Hematopoietic multipotent progenitor cell (in vitro differentiated cells): ENCODE results near the gene CCDC187. TPM values are rescaled to one million over a fixed set of nuclear protein-coding genes. Genes with fewer than 3 reads are reported as not detected.

Source experiments
- DNase-seq, 3 donors: peaks; one replicate each; pipeline ENCODE4 v3.0.0-alpha.2; 2011 to 2015; ENCODE audit warnings: low read depth in 2 of 3, low spot score in 2 of 3
- total RNA-seq: library from RNA; depleted of rRNA; stranded (reverse); fragments of >200 nt; gene quantifications from one replicate; pipeline ENCODE4 v1.2.3, GENCODE V29; 2012

The CCDC187 gene
- total RNA-seq, 1 donor: 0.81 TPM

DNA sequence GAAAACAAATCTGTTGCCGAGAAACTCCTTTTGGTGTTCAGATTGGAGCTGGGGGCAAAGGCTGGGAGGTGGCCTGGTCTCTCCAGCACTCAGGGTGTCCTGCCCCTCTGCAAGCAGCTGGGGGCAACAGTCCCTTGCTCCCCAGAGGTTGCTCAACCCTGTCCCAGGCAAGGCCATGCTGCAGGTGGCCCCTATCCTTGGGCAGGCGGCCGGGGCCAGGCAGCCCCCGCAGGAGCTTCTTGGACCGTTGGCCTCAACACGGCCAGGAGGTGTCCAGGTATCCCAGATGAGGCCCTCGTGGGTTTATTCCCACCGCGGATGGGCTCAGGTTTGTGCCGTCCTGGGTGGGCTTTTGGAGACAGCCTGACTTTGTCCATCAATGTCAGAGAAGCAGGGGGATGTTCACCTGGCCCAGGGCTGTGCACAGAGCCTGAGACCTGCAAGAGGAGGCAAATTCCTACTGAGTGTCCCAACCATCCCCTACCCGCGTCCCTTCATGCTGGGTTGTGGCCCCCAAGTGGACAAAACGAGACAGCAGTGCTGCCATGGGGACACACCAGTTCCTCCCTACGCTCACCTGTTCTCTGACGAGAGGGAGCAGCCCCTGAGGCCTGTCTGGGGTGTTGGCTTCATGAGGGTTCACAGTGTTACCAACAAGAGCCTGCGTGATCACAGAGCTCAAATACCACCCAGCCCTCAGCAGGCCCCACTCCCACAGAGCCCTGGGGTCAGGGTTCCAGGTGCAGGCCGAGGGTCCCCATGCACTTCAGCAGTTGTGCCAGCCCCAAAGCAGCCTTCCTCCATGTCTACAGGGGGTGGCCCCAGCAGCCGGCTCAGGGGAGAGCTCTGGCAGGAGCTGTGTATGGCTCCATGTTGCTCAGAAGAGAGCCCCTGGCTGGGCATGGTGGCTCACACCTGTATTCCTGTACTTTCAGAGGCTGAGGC, 9.5 kb upstream of the CCDC187 start:
- no peak for DNase-seq

GRCh38 chr9:136312436-136312835, 8.5 kb upstream of the CCDC187 start:
- DNase-seq: peak in 2 of 3 donors; percentile 64 to 81

DNA sequence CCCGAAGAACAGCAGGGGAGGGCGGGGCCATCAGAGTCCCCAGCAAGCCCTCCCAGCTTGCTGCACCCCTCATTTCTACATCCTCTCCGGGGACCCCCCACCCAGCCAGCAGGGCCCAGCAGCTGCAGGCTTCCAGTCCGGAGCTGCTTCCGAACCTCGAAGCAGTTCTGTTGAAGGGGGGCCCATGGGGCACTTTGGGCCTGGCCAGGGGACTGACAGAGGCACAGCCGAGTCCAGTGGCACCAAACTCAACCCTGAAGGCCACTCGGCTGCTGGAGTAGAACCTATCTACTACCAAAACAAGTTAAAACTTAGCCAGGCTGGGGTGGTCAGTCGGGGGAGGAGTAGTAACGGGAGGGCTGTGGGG, 8.1 kb upstream of the CCDC187 start:
- DNase-seq: no peak

- no peak for DNase-seq
Observed at GRCh38 chr9:136311051-136312008, 7.4 kb upstream of the CCDC187 start.

DNA sequence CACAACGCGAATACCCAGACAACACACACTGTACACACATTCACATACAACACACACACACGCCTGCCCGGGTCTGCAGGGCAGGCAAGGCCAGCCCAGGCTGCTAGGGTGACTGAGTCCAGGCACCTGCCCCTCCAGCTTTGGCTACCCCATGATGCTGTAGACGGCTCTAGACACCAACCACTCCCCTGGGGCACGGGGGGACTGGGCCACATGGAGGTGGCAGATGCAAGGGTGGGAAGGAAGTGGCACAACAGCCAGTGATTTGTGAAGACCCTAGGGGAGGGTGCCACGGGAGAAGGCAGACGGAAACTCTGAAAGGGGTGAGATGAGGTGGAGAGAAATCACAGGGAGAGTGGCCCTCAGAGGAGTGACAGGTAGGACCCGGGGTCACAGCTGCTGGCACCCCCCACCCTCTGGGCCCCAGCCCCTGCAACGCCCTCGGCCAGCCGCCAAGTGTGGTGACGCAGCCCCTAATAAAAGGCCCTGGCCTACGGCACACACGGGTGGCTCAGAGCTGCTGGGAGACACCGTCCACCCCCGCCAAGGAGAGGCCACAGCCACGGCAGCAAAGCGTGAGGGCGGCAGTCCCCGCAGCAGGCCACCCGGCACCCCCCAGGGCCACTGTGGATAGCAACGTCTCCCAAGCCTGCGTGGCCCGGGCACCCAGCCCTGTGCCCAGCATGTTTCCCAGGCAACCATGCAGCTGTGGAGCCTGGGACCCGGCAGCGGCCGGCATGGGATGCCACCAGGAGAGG, 6.6 kb upstream of the CCDC187 start:
- DNase-seq: peak in 2 of 3 donors; percentile 60 to 82

GRCh38 chr9:136309806-136310220, 5.9 kb upstream of the CCDC187 start:
- peak in 1 of 3 donors; percentile 21 for DNase-seq

- DNase-seq: peak in 2 of 3 donors; percentile 85 to 96
Observed at GRCh38 chr9:136309101-136309801, 5.4 kb upstream of the CCDC187 start.

DNA sequence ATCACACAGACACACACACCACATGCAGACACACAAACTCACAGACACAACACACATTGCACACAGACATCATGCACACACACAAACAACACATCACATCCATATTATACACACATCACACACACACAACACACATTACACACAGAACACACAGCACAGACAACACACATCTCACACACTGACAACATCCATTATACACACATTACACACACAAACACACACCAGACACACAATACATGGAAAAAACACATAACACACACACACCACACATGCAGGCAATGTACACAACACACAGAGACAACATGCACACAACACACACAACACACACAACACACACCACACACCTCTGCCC, 4.8 kb upstream of the CCDC187 start:
- DNase-seq: no peak

DNA sequence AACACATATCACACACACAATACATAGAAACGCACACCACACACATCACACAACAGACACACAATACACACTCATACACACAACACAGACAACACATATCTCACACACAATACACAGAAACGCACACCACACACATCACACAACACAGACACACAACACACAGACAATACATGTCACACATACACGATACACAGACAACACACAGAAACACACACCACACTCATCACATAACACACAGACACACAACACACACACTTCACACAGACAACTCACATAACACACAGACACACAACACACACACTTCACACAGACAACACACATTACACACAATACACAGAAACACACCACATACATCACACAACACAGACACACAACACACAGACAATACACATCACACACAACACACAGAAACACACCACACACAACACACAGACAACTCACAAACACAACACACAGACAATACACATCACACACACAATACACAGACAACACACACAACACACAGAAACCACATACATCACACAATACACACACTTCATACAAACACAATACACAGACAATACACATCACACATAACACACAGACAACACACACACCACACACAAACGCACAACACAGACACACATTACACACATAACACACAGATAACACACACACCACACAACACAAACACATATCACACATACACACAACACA, 4.3 kb upstream of the CCDC187 start:
- peak in 1 of 3 donors; percentile 31 for DNase-seq

DNA sequence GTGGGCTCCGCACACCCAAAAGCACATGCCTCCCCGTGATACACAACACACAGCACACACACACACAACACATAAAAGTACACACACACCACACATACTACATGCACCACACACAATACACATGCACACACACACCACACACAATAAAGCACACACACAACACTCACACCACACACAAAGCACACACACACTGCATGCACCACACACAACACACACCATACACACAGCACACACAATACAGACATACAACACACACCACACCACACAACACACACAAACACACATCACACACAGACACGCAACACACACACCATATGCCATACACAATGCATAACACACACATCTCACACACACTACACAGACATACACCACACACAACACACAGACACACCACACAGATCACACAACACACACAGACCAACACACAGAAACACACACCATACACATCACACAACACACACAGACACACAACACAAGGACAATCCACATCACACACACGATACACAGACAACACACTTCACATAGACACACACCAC, 3.4 kb upstream of the CCDC187 start:
- DNase-seq: peak in 1 of 3 donors; percentile 26

DNA sequence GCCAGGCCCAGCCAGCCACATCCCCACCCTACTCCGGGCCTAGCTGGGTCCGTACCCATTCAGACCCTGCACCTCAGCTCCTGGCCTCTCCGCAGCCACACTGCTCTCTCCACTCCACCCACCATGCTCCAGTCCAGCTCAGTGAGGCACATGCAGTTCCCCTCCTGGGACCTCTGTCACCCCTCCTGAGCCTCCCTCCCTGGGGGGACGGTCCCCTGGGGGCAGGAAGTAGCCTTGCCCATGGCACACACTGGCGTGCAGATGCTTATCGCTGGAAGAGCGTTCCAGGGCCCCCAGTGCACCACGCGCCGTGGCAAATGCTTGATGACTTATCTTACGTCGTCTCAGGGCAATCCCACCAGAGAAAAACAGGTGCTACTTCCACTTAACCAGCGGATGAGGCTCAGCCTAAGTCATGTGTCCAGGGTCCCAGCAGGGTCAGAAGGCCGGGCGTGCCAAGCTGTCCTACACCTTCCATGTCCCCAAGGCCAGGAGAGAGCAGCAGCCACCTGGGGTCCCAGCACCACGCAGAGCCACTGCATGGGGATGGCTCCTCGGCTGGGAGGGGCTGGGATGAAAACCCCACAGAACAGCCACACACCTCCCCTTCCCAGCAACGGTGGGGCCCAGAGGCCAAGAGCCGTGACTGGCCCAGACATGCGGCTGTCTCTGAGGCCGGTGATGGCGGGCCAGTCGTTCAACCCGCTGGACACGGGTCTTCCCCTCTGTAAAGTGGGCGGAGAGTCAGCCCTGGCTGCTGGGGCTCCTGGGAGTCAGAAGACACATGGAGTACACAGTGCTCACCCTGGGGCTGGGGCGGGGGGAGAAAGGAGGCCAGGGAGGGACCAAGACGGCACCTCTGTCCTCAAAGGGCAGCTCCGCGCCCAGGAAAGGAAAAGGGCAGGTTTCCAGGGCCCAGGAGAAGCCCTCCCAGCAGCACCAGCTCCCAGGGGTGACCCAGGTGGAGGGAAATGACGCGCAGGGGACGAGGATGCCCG, 2.6 kb upstream of the CCDC187 start:
- DNase-seq: peak in 2 of 3 donors; percentile 88 to 92

GRCh38 chr9:136305804-136306203, 1.9 kb upstream of the CCDC187 start:
- DNase-seq: no peak

DNA sequence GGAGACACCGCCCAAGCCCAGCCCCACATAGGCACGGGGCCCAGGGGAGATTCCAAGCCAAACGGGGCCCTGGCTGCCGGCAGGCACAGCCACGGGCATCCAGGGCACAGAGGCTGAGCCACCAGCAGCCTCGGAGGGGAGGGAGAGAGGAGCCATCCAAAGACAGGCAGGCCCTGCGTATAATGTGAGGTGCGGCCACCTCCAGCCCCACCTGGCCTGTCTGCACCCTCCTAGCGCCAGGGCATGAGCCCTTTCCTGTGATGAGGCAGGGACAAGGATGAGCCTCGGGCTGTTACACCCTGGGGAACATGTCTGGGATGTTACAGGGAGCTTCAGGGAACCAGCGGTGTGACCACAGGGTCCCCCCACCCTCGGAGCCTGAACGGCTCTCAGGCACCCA, 1.1 kb upstream of the CCDC187 start:
- no peak for DNase-seq

DNA sequence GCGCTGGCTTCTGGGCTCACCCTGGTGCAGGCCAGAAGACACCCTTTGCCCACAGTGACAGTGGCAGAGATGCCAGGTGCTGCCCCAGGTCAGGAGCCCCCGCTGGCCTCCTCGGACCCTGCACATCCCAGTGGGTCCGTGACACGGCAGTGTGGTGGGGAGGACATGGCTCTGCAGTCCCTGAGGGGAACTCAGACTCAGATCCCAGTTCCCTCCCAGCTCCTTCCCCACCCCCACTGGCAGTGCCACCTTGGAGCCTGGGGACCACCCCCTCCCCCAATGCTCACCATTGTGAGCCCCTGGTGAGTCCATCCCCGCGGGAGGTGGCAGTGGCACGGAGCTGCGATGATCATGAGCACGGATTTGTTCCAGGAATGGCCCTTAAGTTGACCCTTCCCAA, 562 bp upstream of the CCDC187 start:
- no peak for DNase-seq

- no peak for DNase-seq
Observed at GRCh38 chr9:136303066-136303824, 649 bp downstream of the CCDC187 start.

- DNase-seq: no peak
Observed at GRCh38 chr9:136302527-136302926, 1.4 kb downstream of the CCDC187 start.

- DNase-seq: no peak
Observed at GRCh38 chr9:136300866-136301265, 3.0 kb downstream of the CCDC187 start.
